Measurements from ENCODE around the gene ZBTB26. TPM values are rescaled to one million over a fixed set of nuclear protein-coding genes. Genes with fewer than 3 reads are reported as not detected.

Gene ZBTB26
- total and polyA plus RNA-seq, 9 donors = 6.2 to 8.0 (median 7.4) TPM

- no CpG with 5 or more reads among the region's 3 CpGs for WGBS (ENCODE audit: insufficient coverage)
- Histone ChIP-seq H3K4me3 (ENCODE audit: low read length) (no peak overlapping the region), H3K4me1 (ENCODE audit: control insufficient read depth, insufficient read depth, low read length) (no peaks in the 10 kb centered on the region), H3K36me3 (ENCODE audit: control insufficient read depth, insufficient read depth, low read length) (peaks cover 3% of the 10 kb centered on the region), H3K9me3 (replicated peaks; ENCODE audit: control insufficient read depth, low read depth, low read length) (no peaks in the 10 kb centered on the region), H3K27me3 (ENCODE audit: control insufficient read depth, insufficient read depth, low read length) (no peaks in the 10 kb centered on the region), H3K27ac (ENCODE audit: low read length) (no peak overlapping the region)
- no peak for DNase-seq
Measured at GRCh38 chr9:122948313-122948712, 17.0 kb upstream of the ZBTB26 start.

DNA sequence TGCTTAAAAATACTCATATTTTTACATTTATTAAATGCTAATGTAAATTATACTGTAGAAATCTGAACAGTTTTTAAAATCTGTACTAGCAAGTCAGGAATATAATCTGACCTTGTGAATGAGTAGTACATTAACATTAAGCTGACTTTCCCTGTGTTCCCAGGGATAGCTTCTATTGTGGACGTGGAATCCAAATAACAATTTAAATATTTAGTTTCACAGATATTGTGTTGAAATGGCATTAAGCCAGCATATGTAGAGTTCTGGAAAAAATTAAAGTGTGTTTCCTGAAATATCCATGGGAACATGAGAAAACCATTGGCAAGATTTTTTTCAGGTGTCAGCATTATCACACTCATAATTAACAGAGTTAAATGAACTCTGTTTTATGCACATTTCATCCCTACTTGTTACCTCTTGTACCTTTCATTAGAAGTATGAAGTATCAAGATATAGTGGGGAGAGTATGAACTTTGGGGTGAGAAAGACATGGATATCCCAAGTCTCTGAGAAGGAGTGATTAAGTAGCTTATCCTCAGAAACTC is 15.2 kb upstream of the ZBTB26 start:
- H3K4me3 ChIP-seq (ENCODE audit: low read length) = no peak overlapping the region
- no peak for DNase-seq
- H3K27ac ChIP-seq (ENCODE audit: low read length) = no peak overlapping the region
- peaks cover 2% of the 10 kb centered on the region for H3K4me1 ChIP-seq (ENCODE audit: control insufficient read depth, insufficient read depth, low read length)
- H3K27me3 ChIP-seq (ENCODE audit: control insufficient read depth, insufficient read depth, low read length) = no peaks in the 10 kb centered on the region
- no CpG with 5 or more reads among the region's 1 CpG for WGBS (ENCODE audit: insufficient coverage)
- H3K36me3 ChIP-seq (ENCODE audit: control insufficient read depth, insufficient read depth, low read length) = peaks cover 3% of the 10 kb centered on the region
- no peaks in the 10 kb centered on the region for H3K9me3 ChIP-seq (replicated peaks; ENCODE audit: control insufficient read depth, low read depth, low read length)

DNA sequence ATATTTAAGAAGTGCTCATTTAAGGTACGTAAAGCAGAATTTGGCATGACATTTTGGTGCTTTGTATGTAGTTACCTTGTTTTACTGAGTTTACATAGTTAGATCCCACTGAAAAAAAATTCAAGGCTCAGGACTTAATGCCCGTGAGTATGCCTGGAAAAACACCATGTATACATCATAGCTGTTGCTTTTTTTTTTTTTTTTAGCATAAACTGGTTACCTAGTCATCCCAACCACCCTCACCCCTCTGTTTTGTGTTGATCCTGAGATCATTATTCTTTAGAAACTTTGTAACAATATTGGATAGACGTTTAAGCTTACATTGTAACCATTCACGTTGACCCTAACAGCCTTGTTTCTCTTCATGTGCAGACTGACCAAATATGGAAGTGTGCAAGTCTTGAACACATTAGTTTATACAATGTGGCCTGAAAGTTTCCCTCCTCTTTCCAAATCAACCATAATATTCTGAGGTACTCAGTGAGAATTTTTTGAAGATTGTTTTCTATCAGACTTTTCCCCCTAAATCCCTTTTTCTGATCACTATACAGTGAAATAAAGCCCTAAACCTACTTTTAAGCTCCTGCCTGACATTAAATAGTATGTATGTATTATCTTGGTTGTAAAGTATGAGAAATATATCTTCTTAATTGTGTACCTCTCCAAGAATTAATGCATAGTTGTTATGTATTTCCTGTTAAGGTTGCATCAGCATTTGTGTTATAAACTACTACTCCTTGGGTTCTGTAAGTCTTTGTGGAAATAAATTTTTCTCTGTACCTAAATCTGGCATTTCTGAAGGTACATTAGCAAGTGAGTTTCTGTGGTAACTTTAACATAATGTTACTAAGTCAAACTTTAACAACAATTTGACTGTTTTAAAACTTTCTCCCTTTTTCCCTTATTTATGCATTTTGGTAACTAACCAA is 13.9 kb upstream of the ZBTB26 start:
- DNase-seq = no peak
- Histone ChIP-seq H3K36me3 (ENCODE audit: control insufficient read depth, insufficient read depth, low read length) (peaks cover 3% of the 10 kb centered on the region), H3K27me3 (ENCODE audit: control insufficient read depth, insufficient read depth, low read length) (no peaks in the 10 kb centered on the region), H3K4me1 (ENCODE audit: control insufficient read depth, insufficient read depth, low read length) (peaks cover 6% of the 10 kb centered on the region), H3K9me3 (replicated peaks; ENCODE audit: control insufficient read depth, low read depth, low read length) (no peaks in the 10 kb centered on the region), H3K27ac (ENCODE audit: low read length) (no peak overlapping the region), H3K4me3 (ENCODE audit: low read length) (no peak overlapping the region)
- whole genome bisulfite sequencing (ENCODE audit: insufficient coverage) = no CpG with 5 or more reads among the region's 4 CpGs

GRCh38 chr9:122941582-122942234 is 10.4 kb upstream of the ZBTB26 start:
- Histone ChIP-seq H3K4me1 (ENCODE audit: control insufficient read depth, insufficient read depth, low read length) (peaks cover 7% of the 10 kb centered on the region), H3K27ac (ENCODE audit: low read length) (peak overlapping the region; percentile 92), H3K4me3 (ENCODE audit: low read length) (peak overlapping the region; percentile 95), H3K27me3 (ENCODE audit: control insufficient read depth, insufficient read depth, low read length) (no peaks in the 10 kb centered on the region), H3K36me3 (ENCODE audit: control insufficient read depth, insufficient read depth, low read length) (peaks cover 8% of the 10 kb centered on the region), H3K9me3 (replicated peaks; ENCODE audit: control insufficient read depth, low read depth, low read length) (no peaks in the 10 kb centered on the region)
- DNase-seq = peak; percentile 48
- 3% methylated on average over 8 of the region's 17 CpGs for WGBS (ENCODE audit: insufficient coverage)

DNA sequence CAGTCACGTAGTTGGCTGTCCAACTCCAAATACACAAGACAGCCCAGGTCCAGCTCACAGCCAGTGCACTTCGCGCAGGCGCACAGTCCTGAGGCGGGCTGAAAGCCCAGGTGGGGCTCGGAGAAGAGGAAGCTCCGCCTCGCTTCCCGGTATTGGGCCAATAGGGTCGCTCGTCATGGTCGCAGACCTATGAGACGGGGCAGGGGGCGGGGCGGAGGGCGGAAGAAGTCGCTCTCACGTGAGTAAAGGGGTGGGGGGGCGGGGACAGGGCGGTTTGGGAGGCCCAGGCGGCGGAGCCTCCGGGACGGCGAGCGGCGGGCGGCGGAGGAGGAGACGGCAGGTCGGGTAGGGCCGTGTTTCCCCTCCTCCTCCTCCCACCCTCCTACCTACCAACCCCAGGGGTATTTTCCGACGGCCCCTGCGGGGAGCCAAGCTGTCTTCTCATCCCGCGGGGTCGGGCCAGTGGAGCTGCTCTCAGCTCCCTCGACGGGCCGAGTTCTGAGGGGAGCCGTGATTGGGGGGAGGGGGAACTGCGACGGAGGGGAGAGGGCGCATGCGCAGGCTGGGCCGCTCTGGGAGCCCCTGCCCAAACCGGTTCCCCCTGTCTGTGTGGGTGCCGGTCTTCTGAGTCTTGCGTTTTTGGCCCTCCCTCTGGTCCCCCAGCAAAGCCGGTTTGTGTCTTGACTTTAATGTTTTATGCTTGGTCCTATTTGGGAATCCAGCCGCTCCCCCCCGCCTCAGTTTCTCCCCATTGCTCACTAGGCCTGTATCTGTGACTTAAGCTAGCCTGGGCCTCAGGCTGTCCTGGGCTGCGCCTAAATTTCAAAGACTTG is 9.7 kb upstream of the ZBTB26 start, which contains the start of gene RABGAP1:
TSS of gene RABGAP1 (plus strand) at position 272 of the 833 bp plus-strand sequence. CDS start 16,040 bp downstream, outside the sequence.
- H3K9me3 ChIP-seq (replicated peaks; ENCODE audit: control insufficient read depth, low read depth, low read length) = no peaks in the 10 kb centered on the region
- H3K27ac ChIP-seq (ENCODE audit: low read length) = peak within 1 kb of the TSS; percentile 92
- H3K27me3 ChIP-seq (ENCODE audit: control insufficient read depth, insufficient read depth, low read length) = no peaks in the 10 kb centered on the region
- peak; percentile 99 for DNase-seq
- H3K4me3 ChIP-seq (ENCODE audit: low read length) = peak within 1 kb of the TSS; percentile 95
- WGBS (ENCODE audit: insufficient coverage) = 0% methylated on average over 24 of the region's 54 CpGs
- peaks cover 7% of the 10 kb centered on the region for H3K4me1 ChIP-seq (ENCODE audit: control insufficient read depth, insufficient read depth, low read length)
- peaks cover 14% of the 10 kb centered on the region for H3K36me3 ChIP-seq (ENCODE audit: control insufficient read depth, insufficient read depth, low read length)

GRCh38 chr9:122940454-122940748 is 9.1 kb upstream of the ZBTB26 start:
- H3K27ac ChIP-seq (ENCODE audit: low read length) = peak overlapping the region; percentile 82
- peaks cover 14% of the 10 kb centered on the region for H3K36me3 ChIP-seq (ENCODE audit: control insufficient read depth, insufficient read depth, low read length)
- WGBS (ENCODE audit: insufficient coverage) = 0% methylated on average over 3 of the region's 6 CpGs
- H3K27me3 ChIP-seq (ENCODE audit: control insufficient read depth, insufficient read depth, low read length) = no peaks in the 10 kb centered on the region
- no peaks in the 10 kb centered on the region for H3K9me3 ChIP-seq (replicated peaks; ENCODE audit: control insufficient read depth, low read depth, low read length)
- peak overlapping the region; percentile 20 for H3K4me3 ChIP-seq (ENCODE audit: low read length)
- H3K4me1 ChIP-seq (ENCODE audit: control insufficient read depth, insufficient read depth, low read length) = peaks cover 7% of the 10 kb centered on the region
- no peak for DNase-seq

DNA sequence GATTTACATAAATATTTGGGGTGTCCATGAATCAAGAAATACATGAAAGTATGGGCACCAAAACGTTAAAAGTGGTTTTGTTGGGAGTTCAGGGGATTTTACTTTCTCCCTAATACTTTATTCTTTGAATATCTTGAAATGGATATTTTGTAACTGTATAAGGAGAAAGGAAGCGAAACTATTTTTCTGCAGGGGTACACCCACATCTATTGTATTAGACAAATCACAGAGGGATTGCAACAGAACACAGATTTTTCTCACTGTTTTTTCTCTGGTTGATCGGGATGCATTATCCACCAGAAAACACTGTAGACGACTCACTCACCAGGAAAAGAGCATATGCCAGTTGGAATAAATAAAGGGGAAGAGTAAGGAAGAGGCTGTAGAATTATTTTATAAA is 8.3 kb upstream of the ZBTB26 start:
- Histone ChIP-seq H3K36me3 (ENCODE audit: control insufficient read depth, insufficient read depth, low read length) (peaks cover 14% of the 10 kb centered on the region), H3K4me1 (ENCODE audit: control insufficient read depth, insufficient read depth, low read length) (peaks cover 7% of the 10 kb centered on the region), H3K9me3 (replicated peaks; ENCODE audit: control insufficient read depth, low read depth, low read length) (no peaks in the 10 kb centered on the region), H3K4me3 (ENCODE audit: low read length) (no peak overlapping the region), H3K27ac (ENCODE audit: low read length) (no peak overlapping the region), H3K27me3 (ENCODE audit: control insufficient read depth, insufficient read depth, low read length) (no peaks in the 10 kb centered on the region)
- no CpG with 5 or more reads among the region's 4 CpGs for WGBS (ENCODE audit: insufficient coverage)
- no peak for DNase-seq

DNA sequence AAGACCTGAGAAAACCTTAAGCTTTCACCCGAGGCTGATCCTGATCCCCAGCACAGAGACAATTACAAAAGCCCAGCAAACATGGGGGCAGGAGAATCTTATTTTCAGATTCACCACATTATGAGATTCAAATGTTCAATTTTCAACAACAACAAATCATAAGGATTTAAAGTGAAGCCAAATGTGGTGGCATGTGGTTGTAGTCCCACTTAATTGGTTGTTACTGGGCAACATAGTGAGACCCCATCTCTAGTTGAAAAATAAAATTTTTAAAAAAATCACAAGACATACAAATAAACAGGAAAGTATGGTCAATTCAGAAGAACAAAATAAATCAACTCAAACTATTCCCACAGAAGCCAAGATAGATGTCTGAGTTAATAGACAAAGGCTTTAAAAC is 5.6 kb upstream of the ZBTB26 start:
- H3K9me3 ChIP-seq (replicated peaks; ENCODE audit: control insufficient read depth, low read depth, low read length) = no peaks in the 10 kb centered on the region
- peaks cover 11% of the 10 kb centered on the region for H3K4me1 ChIP-seq (ENCODE audit: control insufficient read depth, insufficient read depth, low read length)
- no CpG with 5 or more reads among the region's 1 CpG for WGBS (ENCODE audit: insufficient coverage)
- H3K27ac ChIP-seq (ENCODE audit: low read length) = no peak overlapping the region
- no peaks in the 10 kb centered on the region for H3K27me3 ChIP-seq (ENCODE audit: control insufficient read depth, insufficient read depth, low read length)
- H3K4me3 ChIP-seq (ENCODE audit: low read length) = no peak overlapping the region
- DNase-seq = no peak
- peaks cover 11% of the 10 kb centered on the region for H3K36me3 ChIP-seq (ENCODE audit: control insufficient read depth, insufficient read depth, low read length)

DNA sequence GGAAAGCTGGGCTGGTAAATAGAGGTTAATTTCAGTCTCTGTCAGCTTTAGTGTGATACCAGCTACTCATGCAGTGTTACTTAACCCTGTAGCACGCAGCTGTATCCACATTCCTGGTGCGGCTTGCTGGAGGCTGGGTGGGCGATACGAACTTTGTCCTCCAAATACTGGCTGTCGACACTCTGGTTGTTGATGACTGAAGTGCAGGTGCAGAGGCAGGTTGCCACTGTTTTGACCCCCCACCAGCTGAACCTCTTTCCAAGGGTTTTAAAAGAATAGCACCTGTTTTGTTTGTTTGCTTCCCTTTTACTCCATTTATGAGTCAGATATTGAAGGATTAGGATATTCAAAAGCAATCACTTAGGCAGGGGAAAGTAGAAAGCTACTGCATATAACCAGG is 5.2 kb upstream of the ZBTB26 start:
- Histone ChIP-seq H3K27me3 (ENCODE audit: control insufficient read depth, insufficient read depth, low read length) (no peaks in the 10 kb centered on the region), H3K4me1 (ENCODE audit: control insufficient read depth, insufficient read depth, low read length) (peaks cover 9% of the 10 kb centered on the region), H3K36me3 (ENCODE audit: control insufficient read depth, insufficient read depth, low read length) (peaks cover 11% of the 10 kb centered on the region), H3K27ac (ENCODE audit: low read length) (no peak overlapping the region), H3K9me3 (replicated peaks; ENCODE audit: control insufficient read depth, low read depth, low read length) (no peaks in the 10 kb centered on the region), H3K4me3 (ENCODE audit: low read length) (no peak overlapping the region)
- DNase-seq = no peak
- 89% methylated on average over 3 of the region's 5 CpGs for WGBS (ENCODE audit: insufficient coverage)

All from muscle of leg (tissue), 11 donors.